OCI-LY3 (cell line): ENCODE measurements around the gene CACFD1.

Experiments
- EZH2phosphoT487 ChIP-seq: fragments of 200-600 bp; shearing (Covaris generic); IDR thresholded peaks from 2 replicates; pipeline ENCODE4 v1.6.1; 2018; ENCODE audit warnings: antibody characterized with exemption, mixed run types, low read depth
- TF ChIP-seq, protein P1 (sequence below): fragments of 200-600, 300-600 bp; sonication (generic); IDR thresholded peaks from 2 replicates; pipeline ENCODE4 v1.5.1; 2014; ENCODE audit warnings: antibody characterized with exemption, low read length, low read depth

DNA sequence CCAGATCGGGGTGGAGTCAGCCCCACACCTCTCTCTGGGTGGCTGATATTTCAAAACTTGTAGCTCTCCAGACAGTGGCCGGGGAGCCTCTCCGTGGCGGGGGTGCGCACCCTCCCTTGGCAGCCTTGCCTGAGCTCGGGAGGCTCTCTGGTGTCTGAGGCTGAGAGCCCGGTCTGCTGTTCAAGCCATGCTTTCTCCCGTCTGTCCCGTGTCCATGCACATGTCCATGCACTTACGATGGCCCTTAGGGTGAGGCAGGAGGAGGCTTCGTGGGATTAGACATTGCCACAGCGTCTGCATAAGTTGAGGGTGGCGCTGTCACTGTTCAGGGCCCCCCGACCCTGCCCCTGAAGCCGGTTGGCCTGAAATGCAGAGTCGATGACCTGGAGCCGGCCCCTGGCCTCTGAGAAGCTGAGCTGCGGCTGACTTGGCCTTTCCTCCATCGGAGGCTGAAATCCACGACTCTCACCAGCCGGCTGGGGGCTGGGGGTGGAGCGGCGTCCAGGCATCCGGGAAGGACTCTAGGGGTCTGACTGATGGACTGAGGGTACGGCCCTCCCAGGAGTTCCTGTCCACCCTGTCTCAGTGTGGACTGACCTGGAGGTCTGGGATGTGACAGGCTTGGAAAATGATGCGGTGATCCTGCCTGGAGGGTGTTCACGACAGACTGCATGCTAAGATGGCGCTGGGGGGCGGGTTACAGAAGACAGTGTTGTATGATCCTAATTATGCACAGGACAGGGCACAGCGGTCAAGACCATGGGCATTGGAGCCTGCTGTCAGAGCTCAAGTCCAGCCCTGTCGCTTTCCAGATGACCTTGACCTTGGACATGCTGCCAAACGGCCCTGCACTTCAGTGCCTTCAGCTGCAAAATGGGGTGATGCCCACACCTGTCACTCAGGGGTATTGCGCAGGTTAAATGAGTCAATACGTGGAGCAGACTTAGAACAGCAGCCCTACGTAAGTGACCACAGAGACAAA is 37.4 kb downstream of the CACFD1 start:
- TF ChIP-seq, protein P1, sequence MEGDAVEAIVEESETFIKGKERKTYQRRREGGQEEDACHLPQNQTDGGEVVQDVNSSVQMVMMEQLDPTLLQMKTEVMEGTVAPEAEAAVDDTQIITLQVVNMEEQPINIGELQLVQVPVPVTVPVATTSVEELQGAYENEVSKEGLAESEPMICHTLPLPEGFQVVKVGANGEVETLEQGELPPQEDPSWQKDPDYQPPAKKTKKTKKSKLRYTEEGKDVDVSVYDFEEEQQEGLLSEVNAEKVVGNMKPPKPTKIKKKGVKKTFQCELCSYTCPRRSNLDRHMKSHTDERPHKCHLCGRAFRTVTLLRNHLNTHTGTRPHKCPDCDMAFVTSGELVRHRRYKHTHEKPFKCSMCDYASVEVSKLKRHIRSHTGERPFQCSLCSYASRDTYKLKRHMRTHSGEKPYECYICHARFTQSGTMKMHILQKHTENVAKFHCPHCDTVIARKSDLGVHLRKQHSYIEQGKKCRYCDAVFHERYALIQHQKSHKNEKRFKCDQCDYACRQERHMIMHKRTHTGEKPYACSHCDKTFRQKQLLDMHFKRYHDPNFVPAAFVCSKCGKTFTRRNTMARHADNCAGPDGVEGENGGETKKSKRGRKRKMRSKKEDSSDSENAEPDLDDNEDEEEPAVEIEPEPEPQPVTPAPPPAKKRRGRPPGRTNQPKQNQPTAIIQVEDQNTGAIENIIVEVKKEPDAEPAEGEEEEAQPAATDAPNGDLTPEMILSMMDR, result no peak
- no peak for TF ChIP-seq EZH2phosphoT487
